Upper lobe of right lung (tissue), 1 donor: Measurements from ENCODE around the gene DAB1. TPM values are rescaled to one million over a fixed set of nuclear protein-coding genes. Genes with fewer than 3 reads are reported as not detected.

Source experiments
- ATAC-seq: fragments of 200-7000 bp; cut with Tn5 transposase; one replicate; pipeline ENCODE4 v1.9.1; 2020; ENCODE audit warnings: mild to moderate bottlenecking, moderate library complexity
- DNase-seq: peaks from one replicate; pipeline ENCODE4 v3.0.0-alpha.2; 2020
- H3K27ac ChIP-seq: fragments of 200-600 bp; one replicate; pipeline ENCODE4 v1.8.0; 2022
- H3K27me3 ChIP-seq: fragments of 200-600 bp; one replicate; pipeline ENCODE4 v1.8.0; 2022; ENCODE audit warnings: mild to moderate bottlenecking
- H3K36me3 ChIP-seq: fragments of 200-600 bp; one replicate; pipeline ENCODE4 v1.8.0; 2022
- H3K4me1 ChIP-seq: fragments of 200-600 bp; one replicate; pipeline ENCODE4 v1.8.0; 2022
- H3K4me3 ChIP-seq: fragments of 200-600 bp; one replicate; pipeline ENCODE4 v1.8.0; 2022; ENCODE audit warnings: mild to moderate bottlenecking
- H3K9me3 ChIP-seq: fragments of 200-600 bp; one replicate; pipeline ENCODE4 v1.8.0; 2022
- intact Hi-C: fragments of 100-400 bp; cut with DNase I; formaldehyde crosslinking; loops from one replicate; pipeline ENCODE4 v1.11.0; 2022
- total RNA-seq: library from RNA; stranded (reverse); fragmentation: NEBNext Ultra II Directional; extraction: Animal tissue kit (Norgen Biotek cat#: 25700); gene quantifications from one replicate; pipeline ENCODE4 v1.2.1, GENCODE V29; 2021
- TF ChIP-seq, protein P1 (sequence below): fragments of 200-600 bp; IDR thresholded peaks from one replicate; pipeline ENCODE4 v1.8.0; 2022; ENCODE audit warnings: antibody characterized with exemption
- donor health status: DM: no; HTN: yes; CAD: no; lungs with severe emphysema.

Gene DAB1
- total RNA-seq, 1 donor from 2014 or later: 0.29 TPM

DNA sequence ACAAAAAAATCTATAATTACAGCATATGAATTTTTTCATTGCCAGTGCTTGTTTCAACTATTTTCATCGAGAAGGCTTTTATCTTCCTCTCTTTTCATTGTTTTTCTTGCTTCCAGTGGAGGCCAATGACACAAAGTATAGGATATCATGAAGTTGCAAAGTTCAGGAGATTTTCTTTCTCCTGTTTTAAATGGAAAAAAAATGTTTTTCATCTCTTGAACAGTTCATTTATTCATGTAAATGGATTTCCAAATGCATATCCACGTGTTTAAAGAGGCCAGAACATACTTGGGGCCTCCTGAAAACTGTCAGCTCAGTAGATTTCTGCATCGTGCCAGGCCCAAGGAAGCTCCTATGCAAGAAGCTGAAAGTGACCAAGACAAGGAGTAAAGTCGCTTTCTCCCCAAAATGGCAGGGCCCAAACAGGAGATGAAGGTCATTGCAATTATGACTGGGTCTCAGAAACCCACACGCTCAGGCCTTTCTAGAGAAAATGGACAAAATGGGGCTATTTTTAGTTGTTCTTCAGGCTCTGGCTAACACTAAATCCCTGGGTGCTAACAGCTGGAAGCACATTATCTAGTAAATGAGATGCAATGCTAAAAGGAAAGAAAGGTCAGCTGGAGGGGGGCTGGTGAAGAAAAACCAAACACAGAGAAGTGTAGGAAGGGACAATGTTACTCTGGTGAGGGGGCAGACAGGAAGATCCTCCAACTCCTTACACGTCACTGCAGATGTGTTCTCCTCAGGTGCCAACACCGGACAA, 321.1 kb downstream of the DAB1 start:
- H3K4me3 ChIP-seq: no peak overlapping the region
- intact Hi-C loops: no loop called here
- TF ChIP-seq, protein P1, sequence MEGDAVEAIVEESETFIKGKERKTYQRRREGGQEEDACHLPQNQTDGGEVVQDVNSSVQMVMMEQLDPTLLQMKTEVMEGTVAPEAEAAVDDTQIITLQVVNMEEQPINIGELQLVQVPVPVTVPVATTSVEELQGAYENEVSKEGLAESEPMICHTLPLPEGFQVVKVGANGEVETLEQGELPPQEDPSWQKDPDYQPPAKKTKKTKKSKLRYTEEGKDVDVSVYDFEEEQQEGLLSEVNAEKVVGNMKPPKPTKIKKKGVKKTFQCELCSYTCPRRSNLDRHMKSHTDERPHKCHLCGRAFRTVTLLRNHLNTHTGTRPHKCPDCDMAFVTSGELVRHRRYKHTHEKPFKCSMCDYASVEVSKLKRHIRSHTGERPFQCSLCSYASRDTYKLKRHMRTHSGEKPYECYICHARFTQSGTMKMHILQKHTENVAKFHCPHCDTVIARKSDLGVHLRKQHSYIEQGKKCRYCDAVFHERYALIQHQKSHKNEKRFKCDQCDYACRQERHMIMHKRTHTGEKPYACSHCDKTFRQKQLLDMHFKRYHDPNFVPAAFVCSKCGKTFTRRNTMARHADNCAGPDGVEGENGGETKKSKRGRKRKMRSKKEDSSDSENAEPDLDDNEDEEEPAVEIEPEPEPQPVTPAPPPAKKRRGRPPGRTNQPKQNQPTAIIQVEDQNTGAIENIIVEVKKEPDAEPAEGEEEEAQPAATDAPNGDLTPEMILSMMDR: no peak
- H3K36me3 ChIP-seq: no peaks in the 10 kb centered on the region
- no peaks in the 10 kb centered on the region for H3K9me3 ChIP-seq
- no peaks in the 10 kb centered on the region for H3K27me3 ChIP-seq
- DNase-seq (no peak), ATAC-seq (no peak)
- H3K4me1 ChIP-seq: no peaks in the 10 kb centered on the region
- H3K27ac ChIP-seq: no peak overlapping the region

DNA sequence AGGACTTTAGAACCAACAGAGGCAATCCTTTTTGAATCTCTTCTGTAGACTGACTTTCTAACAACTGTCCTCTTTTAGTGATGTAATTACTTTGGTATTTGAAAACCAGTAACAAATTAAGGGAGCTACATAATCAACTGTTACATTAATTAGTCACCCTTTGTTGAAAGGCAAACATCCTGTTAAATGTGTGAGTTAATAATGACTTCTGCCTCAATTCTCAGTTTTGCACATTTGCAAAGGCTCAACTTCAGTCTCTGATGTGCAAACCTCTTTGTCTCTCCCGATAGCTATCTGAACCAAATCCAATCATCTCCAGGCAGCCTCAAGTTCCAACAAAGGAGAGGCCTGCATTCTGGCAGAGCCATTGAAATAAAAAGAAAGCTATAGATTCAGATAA, 322.7 kb downstream of the DAB1 start:
- Histone ChIP-seq H3K4me3 (no peak overlapping the region), H3K9me3 (no peaks in the 10 kb centered on the region), H3K36me3 (no peaks in the 10 kb centered on the region), H3K27ac (no peak overlapping the region), H3K4me1 (no peaks in the 10 kb centered on the region), H3K27me3 (no peaks in the 10 kb centered on the region)
- TF ChIP-seq, protein P1: no peak
- ATAC-seq (no peak), DNase-seq (no peak)
- intact Hi-C loops: no loop called here

DNA sequence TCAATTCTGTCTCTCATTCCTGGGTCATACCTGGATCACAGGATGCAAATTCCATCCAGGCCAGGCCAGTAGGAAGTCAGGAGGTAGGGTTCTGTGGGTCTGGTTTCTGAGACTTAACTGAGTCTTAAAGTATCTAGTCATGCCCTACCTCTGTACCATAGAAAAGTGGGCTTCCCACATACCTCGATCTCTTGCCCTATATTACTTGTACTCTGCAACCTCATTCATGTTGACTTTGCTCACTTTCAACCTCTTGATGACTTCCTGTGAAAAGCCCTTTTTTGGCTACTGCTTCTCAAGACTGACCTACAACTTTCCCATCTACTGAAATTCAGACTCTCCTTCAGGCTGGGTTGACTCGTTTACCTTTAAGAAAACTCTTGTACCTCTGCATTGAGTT, 329.1 kb downstream of the DAB1 start:
- H3K27me3 ChIP-seq: no peaks in the 10 kb centered on the region
- TF ChIP-seq, protein P1: no peak
- no peaks in the 10 kb centered on the region for H3K36me3 ChIP-seq
- H3K9me3 ChIP-seq: no peaks in the 10 kb centered on the region
- no peak overlapping the region for H3K4me3 ChIP-seq
- no peak overlapping the region for H3K27ac ChIP-seq
- DNase-seq (no peak), ATAC-seq (no peak)
- intact Hi-C loops: no loop called here
- no peaks in the 10 kb centered on the region for H3K4me1 ChIP-seq

GRCh38 chr1:57093122-57093521, 330.7 kb downstream of the DAB1 start:
- Histone ChIP-seq H3K9me3 (no peaks in the 10 kb centered on the region), H3K36me3 (no peaks in the 10 kb centered on the region), H3K27me3 (no peaks in the 10 kb centered on the region), H3K4me3 (no peak overlapping the region), H3K4me1 (no peaks in the 10 kb centered on the region), H3K27ac (no peak overlapping the region)
- TF ChIP-seq, protein P1: no peak
- DNase-seq (no peak), ATAC-seq (no peak)
- intact Hi-C loops: no loop called here

- H3K27ac ChIP-seq: no peak overlapping the region
- no peak overlapping the region for H3K4me3 ChIP-seq
- H3K36me3 ChIP-seq: no peaks in the 10 kb centered on the region
- no peaks in the 10 kb centered on the region for H3K9me3 ChIP-seq
- intact Hi-C loops: no loop called here
- ATAC-seq (no peak), DNase-seq (no peak)
- no peaks in the 10 kb centered on the region for H3K4me1 ChIP-seq
- TF ChIP-seq, protein P1: no peak
- no peaks in the 10 kb centered on the region for H3K27me3 ChIP-seq
Observed at GRCh38 chr1:57091642-57092041, 332.2 kb downstream of the DAB1 start.
